RCC 7860 (cell line): Measurements from ENCODE around the gene SHKBP1.
"Not testable (repeated sequence)": the region's sequence is repeated elsewhere in the genome, so short reads cannot be mapped to it uniquely, and the experiment has no call there.

Experiments
- DNase-seq: peaks from one replicate; pipeline ENCODE4 v3.0.0-alpha.2; 2015; ENCODE audit warnings: low spot score
- FAIRE-seq: peaks from 2 replicates; lab custom pipeline; 2012; peaks lifted over from hg19 to GRCh38; lab: Jason Lieb, UNC

Gene SHKBP1

DNA sequence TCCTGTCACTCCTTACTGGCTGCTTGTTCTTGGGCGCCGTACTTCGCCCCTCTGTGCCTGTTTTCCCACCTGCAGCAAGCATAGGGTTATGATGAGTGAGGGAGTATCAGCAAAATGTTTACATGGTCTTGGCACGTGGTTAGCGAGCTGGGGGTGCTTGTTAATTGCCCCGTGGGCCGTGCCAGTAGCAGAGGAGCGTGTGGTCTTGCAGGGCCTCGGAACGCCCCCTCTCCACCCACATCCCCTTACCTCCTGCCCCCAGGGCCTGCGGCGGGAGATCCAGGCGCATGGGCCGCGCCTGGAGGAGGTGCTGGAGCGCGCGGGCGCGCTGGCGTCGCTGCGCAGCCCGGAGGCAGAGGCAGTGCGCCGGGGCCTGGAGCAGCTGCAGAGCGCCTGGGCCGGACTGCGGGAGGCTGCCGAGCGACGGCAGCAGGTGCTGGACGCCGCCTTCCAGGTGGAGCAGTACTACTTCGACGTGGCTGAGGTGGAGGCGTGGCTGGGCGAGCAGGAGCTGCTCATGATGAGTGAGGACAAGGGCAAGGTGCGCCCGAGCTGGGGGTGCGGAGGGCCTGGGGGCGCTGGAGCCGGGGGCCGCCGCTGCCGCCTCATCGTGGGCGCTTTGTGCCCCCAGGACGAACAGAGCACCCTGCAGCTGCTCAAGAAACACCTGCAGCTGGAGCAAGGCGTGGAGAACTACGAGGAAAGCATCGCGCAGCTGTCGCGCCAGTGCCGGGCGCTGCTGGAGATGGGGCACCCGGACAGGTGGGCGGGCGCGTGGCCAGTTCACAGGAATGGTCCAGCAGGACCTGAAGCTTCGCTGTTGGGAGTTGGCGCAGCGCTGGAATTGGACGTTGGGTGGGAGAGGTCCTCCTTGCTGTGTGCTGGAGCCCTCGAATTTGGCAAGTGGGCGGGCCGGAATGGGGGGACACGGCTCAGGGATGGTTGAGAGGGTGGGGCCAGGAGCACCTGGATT, 22.5 kb upstream of the SHKBP1 start:
- DNase-seq (no peak), FAIRE-seq (no peak)

DNA sequence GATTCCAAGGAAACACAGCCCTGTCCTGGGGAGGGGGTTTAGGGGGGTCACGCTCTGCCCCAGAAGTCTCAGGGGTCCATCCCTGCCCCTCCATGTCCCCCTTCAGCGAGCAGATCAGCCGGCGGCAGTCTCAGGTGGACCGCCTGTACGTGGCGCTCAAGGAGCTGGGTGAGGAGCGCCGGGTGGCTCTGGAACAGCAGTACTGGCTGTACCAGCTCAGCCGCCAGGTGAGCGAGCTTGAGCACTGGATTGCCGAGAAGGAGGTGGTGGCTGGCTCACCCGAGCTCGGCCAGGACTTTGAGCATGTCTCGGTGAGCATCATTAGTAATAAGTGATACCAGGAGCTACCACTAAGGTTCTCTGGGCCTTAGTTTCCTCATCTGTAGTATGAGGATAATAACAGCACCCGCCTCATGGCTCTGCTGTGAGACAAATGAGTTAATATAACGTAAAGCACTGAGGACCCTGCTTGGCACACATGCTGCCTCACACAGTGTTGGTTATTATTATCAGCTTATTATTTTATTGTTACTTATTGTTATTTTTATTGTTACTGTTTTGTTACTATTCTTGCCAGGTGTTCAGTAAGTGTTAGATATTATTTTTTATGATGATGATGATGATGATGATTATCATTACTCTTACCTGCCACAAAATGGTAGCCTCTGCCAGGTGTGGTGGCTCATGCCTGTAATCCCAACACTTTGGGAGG, 20.5 kb upstream of the SHKBP1 start:
- DNase-seq: no peak
- FAIRE-seq: no peak

DNA sequence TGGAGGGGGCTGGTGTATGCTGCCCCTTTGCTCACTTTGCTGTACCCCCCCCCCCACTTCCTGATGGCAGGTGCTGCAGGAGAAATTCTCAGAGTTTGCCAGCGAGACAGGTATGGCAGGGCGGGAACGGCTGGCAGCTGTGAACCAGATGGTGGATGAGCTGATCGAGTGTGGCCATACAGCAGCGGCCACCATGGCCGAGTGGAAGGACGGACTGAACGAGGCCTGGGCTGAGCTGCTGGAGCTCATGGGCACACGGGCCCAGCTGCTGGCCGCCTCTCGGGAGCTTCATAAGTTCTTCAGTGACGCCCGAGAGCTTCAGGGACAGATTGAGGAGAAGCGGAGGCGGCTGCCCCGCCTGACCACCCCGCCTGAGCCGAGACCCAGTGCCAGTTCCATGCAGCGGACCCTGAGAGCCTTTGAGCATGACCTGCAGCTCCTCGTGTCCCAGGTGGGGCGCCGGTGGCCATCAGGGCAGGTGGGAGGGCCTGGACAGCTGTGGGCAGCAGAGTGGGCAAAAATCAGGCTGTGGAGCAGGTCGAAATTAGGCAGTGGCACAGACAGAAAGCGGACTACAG, 19.6 kb upstream of the SHKBP1 start:
- FAIRE-seq (no peak), DNase-seq (no peak)

DNA sequence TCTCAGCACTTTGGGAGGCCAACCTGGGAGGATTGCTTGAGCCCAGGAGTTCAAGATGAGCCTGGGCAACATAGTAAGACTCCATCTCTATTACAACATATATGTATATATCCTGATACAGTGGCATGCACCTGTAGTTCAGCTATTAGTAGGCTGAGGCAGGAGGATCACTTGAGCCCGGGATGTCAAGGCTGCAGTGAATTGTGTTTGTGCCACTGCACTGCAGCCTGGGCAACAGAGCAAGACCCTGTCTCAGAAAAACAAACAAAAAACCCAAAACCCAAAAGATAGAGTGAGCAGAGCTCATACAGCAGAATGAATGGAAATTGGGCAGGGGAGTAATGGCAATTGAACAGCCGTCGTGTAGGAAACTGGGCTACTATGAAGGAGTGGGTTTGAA, 17.3 kb upstream of the SHKBP1 start:
- no peak for DNase-seq
- no peak for FAIRE-seq

DNA sequence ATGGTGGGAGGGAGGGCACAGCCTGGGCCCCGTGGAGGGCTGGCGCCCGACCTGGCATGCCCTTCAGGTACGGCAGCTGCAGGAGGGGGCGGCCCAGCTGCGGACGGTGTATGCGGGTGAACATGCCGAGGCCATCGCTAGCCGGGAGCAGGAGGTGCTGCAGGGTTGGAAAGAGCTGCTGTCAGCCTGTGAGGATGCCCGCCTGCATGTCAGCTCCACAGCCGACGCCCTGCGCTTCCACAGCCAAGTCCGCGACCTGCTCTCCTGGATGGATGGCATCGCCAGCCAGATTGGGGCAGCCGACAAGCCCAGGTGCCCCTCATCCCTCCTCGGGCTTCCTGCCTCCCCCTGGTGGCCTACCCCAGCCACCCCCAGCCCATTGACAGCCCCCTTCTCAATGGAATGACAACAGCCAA, 16.6 kb upstream of the SHKBP1 start:
- FAIRE-seq (no peak), DNase-seq (no peak)

DNA sequence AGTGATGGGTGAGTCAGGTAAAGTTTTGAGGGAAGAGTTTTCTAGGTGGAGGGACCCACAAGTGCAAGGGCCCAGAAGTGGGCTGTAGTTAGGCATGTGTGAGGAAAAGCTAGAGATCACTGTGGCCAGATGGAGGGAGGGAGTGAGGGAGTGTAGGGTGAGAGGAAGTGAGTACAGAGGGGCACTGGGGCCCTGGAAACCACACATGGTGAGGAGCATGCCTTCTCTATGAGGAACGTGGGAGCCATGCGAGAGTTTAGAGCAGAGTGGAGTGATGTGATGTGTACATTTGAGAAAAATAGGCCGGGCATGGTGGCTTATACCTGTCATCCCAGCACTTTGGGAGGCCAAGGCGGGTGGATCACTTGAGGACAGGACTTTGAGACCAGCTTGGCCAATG, 14.7 kb upstream of the SHKBP1 start:
- no peak for FAIRE-seq
- no peak for DNase-seq

DNA sequence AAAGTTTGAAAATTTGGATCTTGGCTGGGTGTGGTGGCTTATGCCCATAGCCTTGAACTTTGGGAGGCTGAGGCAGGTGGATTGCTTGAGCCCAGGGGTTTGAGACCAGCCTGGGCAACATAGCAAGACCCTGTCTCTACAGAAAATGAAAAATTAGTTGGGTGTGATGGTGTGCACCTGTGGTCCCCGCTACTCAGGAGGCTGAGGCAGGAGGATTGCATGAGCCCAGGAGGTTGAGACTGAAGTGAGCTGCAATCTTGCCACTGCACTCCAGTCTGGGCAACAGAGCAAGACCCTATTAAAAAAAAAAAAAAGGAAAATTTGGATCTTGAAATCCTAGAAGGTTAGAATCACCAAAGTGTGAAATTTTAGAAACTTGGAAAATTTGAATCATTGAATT, 12.1 kb upstream of the SHKBP1 start:
- DNase-seq: peak; percentile 6
- not testable (repeated sequence) for FAIRE-seq

DNA sequence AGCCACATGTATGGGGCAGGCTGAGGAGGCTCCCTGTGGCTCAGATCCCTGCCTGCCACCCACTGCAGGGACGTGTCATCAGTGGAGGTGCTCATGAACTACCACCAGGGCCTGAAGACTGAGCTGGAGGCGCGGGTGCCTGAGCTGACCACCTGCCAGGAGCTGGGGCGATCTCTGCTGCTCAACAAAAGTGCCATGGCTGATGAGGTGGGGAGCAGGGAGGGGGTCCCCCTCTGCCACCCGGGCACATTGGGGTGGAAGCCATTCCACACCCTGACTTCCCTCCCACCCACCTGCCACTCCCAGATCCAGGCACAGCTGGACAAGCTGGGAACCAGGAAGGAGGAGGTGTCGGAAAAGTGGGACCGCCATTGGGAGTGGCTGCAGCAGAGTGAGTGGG, 11.3 kb upstream of the SHKBP1 start:
- no peak for DNase-seq
- FAIRE-seq: no peak

DNA sequence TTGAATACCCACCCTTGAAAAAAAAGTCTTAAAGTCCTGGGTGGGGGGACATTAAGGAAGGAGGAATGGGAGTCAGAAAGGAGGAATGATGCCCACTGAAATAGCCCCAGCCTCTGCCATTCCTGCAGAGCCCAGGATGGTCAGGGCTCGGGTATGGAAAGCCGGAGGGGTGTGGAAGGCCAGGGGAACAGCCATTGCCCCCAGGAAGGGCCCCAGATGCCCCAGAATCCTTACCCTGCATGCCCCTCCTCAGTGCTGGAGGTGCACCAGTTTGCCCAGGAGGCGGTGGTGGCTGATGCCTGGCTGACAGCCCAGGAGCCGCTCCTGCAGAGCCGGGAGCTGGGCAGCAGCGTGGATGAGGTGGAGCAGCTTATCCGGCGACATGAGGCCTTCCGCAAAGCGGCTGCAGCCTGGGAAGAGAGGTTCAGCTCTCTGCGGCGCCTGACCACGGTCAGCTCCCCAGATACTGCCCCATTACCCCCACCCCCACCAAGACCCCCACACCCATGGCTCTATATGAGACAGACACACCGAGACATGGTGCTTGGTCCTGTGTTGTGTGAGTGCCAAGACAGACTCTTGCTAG, 10.7 kb upstream of the SHKBP1 start:
- FAIRE-seq (no peak), DNase-seq (no peak)

DNA sequence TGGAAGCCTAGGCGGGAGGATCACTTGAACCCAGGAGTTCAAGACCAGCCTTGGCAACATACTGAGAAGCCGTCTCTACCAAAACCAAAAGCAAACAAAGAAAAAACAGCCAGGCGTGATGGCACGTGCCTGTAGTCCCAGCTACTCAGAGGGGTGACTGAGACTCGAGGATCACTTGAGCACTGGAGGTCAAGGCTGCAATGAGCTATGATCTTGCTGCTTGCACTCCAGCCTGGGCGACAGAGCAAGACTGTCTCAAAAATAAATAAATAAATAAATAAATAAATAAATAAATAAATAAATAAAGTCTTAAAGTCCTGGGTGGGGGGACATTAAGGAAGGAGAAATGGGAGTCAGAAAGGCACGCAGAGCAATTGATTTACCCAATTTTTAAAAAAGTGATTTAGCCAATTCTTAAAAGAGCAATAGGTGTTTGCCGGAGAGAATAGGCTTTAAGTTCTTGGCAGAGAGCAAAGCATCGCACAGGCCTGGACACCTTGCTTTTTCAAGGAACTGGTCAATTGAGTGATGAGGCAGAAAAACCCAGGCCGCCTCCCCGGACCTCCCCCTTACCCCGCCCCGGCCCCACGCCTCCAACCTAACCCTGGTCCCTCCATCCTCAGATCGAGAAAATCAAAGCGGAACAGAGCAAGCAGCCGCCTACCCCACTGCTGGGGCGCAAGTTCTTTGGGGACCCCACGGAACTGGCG, 9.5 kb upstream of the SHKBP1 start:
- DNase-seq: no peak
- no peak for FAIRE-seq

DNA sequence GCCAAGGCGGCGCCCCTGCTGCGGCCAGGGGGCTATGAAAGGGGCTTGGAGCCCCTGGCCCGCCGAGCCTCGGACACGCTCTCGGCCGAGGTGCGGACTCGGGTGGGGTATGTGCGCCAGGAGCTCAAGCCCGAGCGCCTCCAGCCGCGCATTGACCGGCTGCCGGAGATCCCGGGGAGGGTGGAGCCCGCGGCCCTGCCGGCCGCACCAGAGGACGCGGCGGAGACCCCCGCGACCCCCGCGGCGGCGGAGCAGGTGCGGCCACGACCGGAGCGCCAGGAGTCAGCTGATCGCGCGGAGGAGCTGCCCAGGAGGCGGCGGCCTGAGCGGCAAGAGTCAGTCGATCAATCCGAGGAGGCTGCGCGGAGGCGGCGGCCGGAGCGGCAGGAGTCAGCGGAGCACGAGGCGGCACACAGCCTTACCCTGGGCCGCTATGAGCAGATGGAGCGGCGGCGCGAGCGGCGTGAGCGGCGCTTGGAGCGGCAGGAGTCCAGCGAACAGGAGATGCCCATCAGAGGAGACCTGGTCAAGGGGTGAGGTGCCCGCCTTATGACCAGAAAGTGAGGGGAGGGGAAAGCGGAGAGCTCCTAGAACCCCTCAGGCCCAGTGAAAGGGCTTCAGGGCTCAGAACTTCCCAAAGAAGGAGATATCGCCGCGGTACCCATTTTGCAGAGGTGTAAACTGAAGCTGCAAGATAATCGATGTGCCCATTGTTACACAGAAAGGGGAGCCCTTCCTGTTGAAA, 8.8 kb upstream of the SHKBP1 start:
- DNase-seq (no peak), FAIRE-seq (no peak)

DNA sequence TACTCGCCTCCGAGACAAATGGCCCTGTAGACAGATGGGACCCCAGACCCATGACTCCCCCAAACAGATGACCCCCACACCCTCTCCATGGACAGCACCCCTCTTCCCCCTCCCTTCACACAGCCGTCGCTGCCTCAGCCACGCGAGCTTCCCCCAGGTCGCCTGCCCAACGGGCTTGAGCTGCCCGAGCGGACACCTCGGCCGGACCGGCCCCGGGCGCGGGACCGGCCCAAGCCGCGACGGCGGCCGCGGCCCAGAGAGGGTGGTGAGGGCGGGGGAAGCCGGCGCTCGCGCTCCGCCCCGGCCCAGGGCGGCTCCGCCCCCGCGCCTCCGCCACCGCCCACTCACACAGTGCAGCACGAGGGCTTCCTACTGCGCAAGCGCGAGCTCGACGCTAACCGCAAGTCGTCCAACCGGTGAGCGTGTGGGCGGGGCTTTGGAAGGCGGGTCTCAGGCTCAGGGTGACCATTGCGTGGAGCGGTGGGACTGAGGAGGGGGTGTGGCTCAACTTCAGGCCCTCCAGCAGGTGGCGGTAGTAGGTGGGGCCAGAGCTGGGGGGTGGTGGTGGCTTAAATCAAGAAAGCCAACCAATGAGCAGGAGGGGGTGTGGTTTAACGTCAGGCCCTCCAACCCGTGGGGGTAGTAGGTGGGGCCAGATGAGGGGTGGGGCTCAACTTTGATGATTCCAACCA, 6.2 kb upstream of the SHKBP1 start:
- DNase-seq: peak; percentile 92
- peak; percentile 83 for FAIRE-seq

DNA sequence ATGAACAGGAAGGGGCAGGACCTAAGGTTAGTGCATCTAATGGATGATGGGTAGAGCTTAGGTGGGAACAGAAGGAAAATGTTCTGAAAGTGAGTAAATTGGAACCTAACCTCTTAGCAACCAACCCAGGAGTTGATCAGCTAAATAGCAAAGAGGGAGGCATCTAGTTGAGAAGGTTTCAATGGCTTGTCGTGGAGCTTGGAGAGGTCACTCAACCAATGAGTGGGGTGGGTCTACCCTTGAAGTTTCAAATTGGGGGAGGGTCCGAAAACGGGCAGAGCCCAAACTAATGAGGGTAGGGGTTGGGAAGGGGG, 5.7 kb upstream of the SHKBP1 start:
- no peak for FAIRE-seq
- DNase-seq: no peak

DNA sequence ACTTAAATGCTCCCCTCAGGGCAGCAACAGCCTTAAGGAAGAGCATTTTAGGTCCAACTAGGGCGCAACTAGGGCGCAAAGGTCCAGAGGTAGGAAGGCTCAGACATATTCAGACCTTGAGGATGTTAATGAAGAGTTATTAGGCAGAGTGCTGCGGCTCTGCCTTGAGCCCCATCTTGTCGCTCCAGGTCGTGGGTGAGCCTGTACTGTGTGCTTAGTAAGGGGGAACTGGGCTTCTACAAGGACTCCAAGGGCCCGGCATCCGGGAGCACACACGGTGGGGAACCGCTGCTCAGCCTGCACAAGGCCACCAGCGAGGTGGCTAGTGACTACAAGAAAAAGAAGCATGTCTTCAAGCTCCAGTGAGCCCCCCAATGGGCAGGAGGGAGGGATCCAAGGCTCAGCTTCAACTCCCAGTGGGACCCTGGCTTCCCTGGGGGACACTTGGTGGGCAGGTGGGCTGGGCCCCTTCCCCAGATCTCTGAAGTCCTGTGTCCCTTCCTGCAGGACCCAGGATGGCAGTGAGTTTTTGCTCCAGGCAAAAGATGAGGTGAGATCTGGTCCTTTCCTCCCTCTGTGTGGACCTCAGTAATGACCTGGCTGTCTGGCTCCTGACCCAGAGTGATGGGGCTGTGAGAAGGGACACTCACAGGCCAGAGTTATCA, 4.7 kb upstream of the SHKBP1 start:
- DNase-seq (no peak), FAIRE-seq (no peak)

DNA sequence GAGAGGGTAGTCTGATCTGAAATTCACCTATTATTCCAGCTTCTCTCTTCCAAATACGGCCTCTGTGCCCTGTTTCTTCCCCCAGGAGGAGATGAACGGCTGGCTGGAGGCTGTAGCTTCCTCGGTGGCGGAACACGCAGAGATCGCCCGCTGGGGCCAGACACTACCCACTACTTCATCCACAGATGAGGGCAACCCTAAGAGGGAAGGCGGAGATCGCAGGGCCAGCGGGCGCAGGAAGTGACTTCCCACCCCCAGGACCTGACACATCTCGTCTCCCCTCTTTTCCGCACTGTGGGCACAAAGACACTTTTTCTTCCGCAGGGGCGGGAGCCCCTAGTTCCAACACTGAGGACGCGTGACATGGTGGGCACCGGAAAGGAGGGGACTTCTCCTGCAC, 1.3 kb upstream of the SHKBP1 start:
- FAIRE-seq (no peak), DNase-seq (no peak)

DNA sequence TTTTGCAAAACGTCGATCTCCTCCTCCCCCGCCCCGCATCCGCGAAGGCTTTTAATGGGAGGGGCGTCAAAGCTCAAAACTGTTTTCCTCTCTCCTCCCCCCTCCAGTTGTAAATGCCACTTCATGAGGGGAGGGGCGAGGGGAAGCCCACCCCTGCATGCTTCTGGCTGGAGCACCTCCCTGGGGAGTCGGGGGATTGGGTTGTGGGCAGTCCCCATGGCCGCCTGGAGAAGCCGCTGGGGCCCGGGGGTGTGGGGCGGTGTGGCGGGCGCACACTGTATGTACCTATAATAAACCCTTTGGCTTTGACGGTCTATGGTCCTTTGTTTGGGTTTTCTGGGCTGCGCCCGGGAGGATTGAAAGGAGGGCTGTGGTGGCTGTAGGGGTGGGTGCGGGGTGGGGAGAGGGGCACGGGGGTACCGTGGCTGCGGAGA, 505 bp upstream of the SHKBP1 start:
- FAIRE-seq: no peak
- no peak for DNase-seq

DNA sequence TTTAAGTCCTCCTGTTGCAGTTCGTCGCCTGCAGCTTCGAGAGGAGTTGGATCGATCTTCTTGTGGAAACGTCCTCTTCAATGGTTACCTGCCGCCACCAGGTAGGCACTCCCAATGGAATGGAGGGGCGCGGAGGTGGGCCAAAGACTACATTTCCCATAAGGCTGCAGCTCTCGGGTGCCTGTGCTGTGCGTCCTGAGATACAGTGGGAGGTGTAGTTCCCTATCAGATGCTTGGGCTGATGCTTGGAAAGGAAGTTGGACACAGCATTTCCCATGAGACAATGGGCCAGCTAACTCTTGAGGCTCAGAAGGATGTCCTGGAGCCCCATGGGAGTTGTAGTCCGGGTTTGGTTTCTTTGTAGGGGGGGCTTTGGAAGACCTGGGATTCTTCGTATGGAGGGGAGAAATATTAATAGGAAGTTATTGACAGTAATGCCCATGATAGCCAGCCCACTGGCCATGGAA, 1.8 kb downstream of the SHKBP1 start:
- FAIRE-seq: no peak
- DNase-seq: no peak

DNA sequence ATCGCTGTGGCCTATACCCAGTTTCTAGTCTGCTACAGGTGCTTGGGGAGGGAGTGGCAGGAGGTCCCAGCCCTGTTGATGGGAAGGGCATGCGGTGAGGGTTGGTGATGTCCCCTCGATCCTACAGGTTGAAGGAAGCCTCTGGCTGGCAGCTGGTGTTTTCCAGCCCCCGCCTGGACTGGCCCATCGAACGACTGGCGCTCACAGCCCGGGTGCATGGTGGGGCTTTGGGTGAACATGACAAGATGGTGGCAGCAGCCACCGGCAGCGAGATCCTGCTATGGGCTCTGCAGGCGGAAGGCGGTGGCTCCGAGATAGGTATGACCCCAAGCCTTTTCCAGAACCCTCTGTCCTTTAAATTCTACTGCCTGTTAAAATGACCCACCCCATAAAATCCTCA, 3.9 kb downstream of the SHKBP1 start:
- DNase-seq: no peak
- FAIRE-seq: no peak

DNA sequence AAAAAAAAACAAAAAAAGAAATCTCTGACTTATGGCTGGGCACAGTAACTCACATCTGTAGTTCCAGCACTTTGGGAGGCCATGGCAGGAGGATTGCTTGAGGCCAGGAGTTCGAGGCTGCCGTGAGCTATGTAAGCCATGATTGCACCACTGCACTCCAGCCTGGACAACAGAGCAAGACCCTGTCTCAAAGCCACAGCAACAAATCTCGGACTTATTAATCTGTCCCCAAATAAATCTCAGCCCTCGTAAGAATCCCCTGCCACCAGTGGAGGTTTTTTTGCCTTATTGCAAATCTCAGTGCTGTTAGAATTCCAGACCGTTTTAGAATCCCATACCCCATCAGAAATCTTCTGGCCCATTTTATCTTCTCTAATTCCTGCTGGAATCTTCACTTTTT, 4.9 kb downstream of the SHKBP1 start:
- DNase-seq (no peak), FAIRE-seq (no peak)
